Fibroblast of the conjunctiva (primary cell): ENCODE data around the gene CRTAC1.

Experiments used
- DNase-seq: peaks from one replicate; pipeline ENCODE4 v3.0.0-alpha.2; 2010; ENCODE audit warnings: low read depth

The CRTAC1 gene

DNA sequence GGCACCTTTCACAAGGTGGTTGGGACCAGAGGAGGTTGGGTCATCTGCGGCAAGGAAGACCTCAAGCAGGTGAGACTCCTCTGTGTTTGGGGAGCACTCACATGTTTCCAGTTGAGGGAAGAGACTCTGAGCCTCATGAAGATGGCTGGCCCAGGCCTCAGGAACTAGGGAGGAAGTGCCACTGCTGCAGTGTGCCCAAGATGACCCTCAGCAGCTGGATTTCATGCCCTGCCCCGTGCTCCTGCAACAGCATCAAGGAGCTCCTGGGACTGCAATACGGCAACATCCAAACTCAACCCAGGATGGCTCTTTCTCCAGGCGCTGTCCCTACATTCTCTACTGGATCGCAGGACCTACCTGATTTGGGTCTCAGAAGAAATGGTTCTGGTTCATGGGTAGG lies 106.9 kb downstream of the CRTAC1 start:
- DNase-seq = no peak

- no peak for DNase-seq
These were observed 107.4 kb downstream of the CRTAC1 start for GRCh38 chr10:97923057-97923456.

DNA sequence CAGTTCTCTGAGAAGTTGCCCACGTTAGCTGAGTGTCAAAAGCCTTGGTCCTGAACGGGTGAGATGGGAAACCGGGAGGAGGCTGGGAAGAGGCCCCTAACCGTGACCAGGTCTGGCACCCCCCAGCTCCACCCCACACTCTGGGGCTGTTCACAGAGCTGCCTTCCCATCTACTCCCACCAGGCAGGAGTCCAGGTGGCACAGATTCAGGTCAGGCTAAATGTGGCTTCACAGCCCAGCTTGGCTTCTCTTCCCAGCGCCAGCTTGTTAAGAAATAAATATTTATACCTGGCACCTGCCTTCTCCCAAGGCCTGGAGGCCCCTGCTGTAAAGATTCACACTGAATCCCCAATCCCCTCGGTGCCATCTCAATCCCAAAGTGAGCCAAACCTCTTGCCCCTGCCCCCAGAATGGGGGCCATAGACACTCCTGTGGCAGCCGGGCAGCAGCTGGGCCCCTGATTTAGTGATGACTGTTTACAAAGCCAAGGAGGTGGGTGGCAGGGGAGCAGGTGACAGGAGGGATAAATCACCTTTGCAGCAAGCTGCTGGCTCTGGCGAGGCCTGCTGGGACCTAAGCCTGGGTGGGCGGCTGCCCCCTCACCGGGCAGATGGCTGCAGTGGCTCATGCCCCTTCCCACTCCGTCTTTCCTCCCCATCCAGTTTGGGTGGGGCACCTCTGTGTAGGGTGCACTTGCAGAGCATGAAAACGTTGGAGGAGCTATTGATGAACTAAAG lies 108.2 kb downstream of the CRTAC1 start:
- no peak for DNase-seq

- no peak for DNase-seq
These were observed 108.8 kb downstream of the CRTAC1 start for GRCh38 chr10:97921581-97922021.

- DNase-seq = no peak
These were observed 109.6 kb downstream of the CRTAC1 start for GRCh38 chr10:97920865-97921264.

- DNase-seq = no peak
These were observed 111.4 kb downstream of the CRTAC1 start for GRCh38 chr10:97919012-97919411.

- no peak for DNase-seq
These were observed 113.8 kb downstream of the CRTAC1 start for GRCh38 chr10:97916586-97916985.

GRCh38 chr10:97915346-97916131 lies 114.9 kb downstream of the CRTAC1 start:
- DNase-seq = no peak

GRCh38 chr10:97914837-97915211 lies 115.6 kb downstream of the CRTAC1 start:
- DNase-seq = peak; percentile 14

DNA sequence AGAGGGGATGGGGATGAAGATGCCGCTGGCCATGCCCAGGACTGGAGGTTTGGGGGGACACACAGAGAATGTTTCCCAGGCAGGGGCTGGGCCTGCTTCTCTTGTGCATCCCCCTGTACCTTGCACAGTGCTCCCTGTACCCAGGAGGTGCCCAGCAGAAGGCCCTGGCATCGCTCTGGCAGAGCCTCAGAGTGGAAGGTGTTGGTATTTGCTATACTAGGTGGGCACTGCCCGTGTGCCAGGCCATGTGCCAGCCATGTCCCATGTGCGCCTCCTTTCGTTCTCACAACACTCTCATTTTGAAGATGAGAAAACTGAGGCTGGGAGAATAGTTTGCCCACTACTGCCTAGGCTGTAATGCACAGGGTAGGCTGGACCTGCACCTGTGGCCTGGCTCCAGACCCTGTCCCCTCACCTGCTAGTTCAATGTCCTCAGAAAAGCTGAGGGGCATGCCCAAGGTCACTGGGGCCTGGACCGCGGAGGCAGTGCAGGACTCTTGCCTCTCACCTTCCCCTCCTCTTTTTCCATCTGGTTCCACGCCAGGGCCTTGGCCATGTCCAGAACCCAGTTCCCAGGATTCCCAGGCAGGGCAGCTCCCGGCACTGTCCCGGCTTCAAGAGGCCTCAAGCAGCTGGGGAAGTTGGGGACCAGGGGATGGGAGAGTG lies 116.1 kb downstream of the CRTAC1 start:
- DNase-seq = no peak

GRCh38 chr10:97913614-97914013 lies 116.8 kb downstream of the CRTAC1 start:
- no peak for DNase-seq

DNA sequence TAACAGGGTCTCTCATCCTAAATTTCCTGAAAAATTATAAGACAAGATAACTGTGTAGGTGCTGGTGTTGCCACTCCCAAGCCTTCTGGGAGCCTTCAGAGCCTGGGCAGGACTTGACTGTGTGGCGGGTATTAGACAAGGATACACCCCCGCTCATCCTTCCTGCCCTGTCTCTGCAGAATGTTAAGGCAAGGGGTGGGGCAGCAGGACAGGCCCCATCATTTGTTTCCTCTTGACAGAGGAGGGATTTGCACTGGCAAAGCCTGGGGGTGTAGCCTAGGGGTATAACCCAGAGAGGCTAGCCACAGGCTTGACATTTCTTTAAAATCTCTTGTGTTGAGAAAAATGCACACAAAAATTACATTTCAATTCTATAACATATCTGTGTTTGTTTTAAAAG lies 117.2 kb downstream of the CRTAC1 start:
- no peak for DNase-seq

DNA sequence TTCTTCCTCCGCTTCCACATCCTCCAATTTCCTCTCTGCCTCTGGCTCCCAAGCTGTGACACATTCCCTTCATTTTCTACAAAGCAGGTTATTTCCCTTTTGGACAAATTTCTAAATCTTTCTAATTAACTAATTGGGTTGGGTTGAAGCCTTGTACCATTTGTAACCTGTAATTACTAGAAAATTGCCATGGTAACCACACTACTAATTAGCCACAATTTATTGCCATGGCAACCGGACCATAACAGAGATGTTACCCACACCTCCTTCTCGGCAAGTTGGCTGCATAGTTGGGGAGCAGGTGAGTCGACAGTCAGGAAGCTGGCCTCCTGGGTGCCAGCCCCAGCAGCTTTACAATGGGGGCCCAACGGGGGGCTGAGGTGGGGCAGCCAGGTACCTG lies 119.2 kb downstream of the CRTAC1 start:
- no peak for DNase-seq

GRCh38 chr10:97910661-97911060 lies 119.8 kb downstream of the CRTAC1 start:
- no peak for DNase-seq

- no peak for DNase-seq
These were observed 122.6 kb downstream of the CRTAC1 start for GRCh38 chr10:97907830-97908229.

- no peak for DNase-seq
These were observed 123.2 kb downstream of the CRTAC1 start for GRCh38 chr10:97907211-97907610.

DNA sequence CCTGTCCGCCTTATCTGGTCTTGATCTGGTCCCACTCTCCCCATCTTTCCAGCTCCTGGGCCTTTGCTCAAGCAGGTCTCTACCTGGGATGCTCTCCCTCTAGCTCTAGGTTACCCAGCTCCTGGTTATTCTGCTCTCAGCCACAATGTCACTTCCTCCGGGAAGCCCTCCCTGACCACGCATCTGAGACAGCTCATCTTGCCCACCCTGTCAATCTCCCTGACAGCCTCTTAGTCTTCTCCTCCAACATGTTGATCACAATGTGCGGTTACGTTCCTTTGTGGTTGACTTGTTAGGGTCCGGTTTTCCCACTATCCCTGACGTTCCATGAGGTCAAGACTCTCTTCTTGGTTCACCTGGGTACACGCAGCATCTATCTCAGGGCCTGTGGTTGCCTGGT lies 125.1 kb downstream of the CRTAC1 start:
- no peak for DNase-seq

GRCh38 chr10:97904576-97904975 lies 125.8 kb downstream of the CRTAC1 start:
- no peak for DNase-seq

DNA sequence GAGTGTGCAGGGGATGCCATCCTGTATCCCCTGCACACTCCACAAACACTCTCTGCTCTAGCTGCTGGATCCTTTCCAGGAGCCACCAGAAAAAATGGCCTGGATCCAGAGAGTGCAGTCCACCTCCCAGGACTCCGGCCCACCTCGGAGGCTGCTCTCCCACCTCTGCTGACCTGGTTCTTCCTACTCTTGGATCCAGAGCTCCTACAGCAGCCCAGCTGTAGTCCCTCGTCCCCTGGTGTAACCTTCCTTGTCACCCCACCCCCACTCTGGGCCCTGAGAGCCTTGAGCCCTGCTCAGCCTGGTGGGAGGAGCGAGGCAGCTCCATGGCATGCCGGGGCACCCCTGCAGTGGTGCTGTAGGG lies 126.4 kb downstream of the CRTAC1 start:
- DNase-seq = no peak

DNA sequence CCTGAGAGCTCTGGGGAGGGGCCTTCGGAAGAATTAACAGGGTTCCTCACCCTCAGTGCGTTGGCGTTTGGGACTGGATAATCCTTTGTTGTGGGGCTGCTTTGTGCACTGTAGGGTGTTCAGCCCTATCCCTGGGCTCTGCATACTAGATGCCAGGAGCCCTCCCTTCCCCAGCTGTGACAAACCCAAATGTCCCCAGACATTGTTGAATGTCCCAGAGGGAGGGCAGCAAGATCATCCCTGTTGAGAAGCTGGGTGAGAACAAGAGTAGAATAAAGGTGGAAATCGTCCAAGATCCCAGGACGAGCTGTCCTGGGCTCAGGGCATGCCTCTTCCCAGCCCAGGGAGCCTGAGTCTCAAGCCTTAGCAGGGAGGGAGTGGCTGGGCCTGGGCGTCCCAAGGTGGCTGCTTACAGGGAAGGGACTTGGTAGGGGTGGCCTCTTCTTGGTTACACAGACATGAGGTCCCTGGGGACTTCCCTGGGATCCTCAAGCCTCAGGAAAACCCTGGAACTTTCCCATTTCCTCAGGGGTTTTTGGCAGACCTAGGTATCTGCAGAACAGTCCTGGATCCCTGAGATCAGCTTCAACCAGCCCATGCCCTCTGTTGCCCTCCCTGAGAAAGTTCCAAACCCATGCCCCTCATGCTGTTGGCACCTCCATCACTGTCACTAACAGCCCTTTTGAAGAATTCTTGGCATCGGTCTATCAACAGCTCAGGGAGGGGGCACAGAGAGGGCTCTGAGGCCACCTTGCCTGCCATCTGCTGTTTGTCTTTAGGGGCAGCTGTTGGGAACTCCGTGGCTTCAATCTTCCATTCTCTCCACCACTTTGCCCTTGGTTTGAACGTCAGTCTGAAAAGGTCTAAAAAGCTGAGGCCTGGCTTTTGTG lies 127.0 kb downstream of the CRTAC1 start:
- DNase-seq = no peak

DNA sequence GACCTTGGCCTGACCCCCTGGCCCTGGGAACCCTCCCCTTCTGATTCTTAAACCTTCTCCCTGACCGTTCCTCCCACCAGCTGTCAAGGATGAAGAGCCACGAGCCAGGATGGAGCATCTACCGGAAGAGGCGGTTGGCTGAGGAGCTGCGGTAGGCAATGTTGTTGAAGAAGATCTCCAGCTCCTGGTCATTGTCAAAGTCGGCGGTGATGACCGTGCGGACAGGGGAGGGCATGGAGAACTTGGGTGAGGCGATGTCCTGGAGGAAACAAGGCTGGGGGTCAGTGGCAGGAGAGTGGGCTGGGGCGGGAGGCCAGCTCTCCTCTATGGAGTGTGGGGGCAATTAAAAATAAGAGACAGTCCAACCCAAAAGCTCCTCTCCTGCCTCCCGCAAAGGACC lies 129.0 kb downstream of the CRTAC1 start:
- DNase-seq = no peak

- no peak for DNase-seq
These were observed 132.0 kb downstream of the CRTAC1 start for GRCh38 chr10:97898429-97898828.
